Mucosa of rectum (tissue), 2 donors: ENCODE results near the gene ZNF311.
A peak's percentile ranks its signal among the peaks of the same experiment; 100 is the strongest.
"Not testable (repeated sequence)": the region's sequence is repeated elsewhere in the genome, so short reads cannot be mapped to it uniquely, and the experiment has no call there.

Source experiments
- H3K27ac ChIP-seq, 2 donors: one replicate each; pipeline ENCODE4 v1.7.0; 2013; ENCODE audit warnings: inconsistent platforms in 2 of 2, low read depth in 2 of 2, low read length in 2 of 2
- H3K27me3 ChIP-seq, 2 donors: one replicate each; pipeline ENCODE4 v1.7.0; 2013; ENCODE audit warnings: low read length in 2 of 2; ENCODE audit not compliant: control insufficient read depth in 2 of 2, insufficient read depth in 2 of 2
- H3K36me3 ChIP-seq, 2 donors: one replicate each; pipeline ENCODE4 v1.7.0; 2013; ENCODE audit warnings: low read length in 2 of 2; ENCODE audit not compliant: control insufficient read depth in 2 of 2, insufficient read depth in 2 of 2
- H3K4me1 ChIP-seq, 2 donors: one replicate each; pipeline ENCODE4 v1.7.0; 2013; ENCODE audit warnings: low read length in 2 of 2, mild to moderate bottlenecking in 1 of 2; ENCODE audit not compliant: control insufficient read depth in 2 of 2, insufficient read depth in 2 of 2
- H3K4me3 ChIP-seq, 2 donors: one replicate each; pipeline ENCODE4 v1.7.0; 2013; ENCODE audit warnings: low read length in 2 of 2
- H3K9ac ChIP-seq, 2 donors: one replicate each; pipeline ENCODE4 v1.7.0; 2013; ENCODE audit warnings: low read length in 2 of 2, low read depth in 1 of 2, mild to moderate bottlenecking in 1 of 2
- H3K9me3 ChIP-seq, 2 donors: one replicate each; pipeline ENCODE4 v1.7.0; 2013; ENCODE audit warnings: low read length in 2 of 2; ENCODE audit not compliant: control insufficient read depth in 2 of 2
- donor health status: healthy.
- donor health status: Normal muscosa, but diverticular disease.

The ZNF311 gene

GRCh38 chr6:28978133-28978491 is 27.0 kb downstream of the ZNF311 start:
- Histone ChIP-seq H3K9me3 (no peaks in the 10 kb centered on the region), H3K27me3 (no peaks in the 10 kb centered on the region), H3K4me1 (peaks cover 7 to 8% of the 10 kb centered on the region in 2 donors), H3K36me3 (no peaks in the 10 kb centered on the region), H3K27ac (no peak overlapping the region), H3K4me3 (no peak overlapping the region), H3K9ac (no peak overlapping the region)

- H3K27me3 ChIP-seq, result no peaks in the 10 kb centered on the region
Observed at GRCh38 chr6:28977341-28978132, 27.6 kb downstream of the ZNF311 start.

GRCh38 chr6:28976677-28977076 is 28.4 kb downstream of the ZNF311 start:
- Histone ChIP-seq H3K4me3 (no peak overlapping the region), H3K9ac (no peak overlapping the region), H3K36me3 (no peaks in the 10 kb centered on the region), H3K4me1 (peaks cover 5 to 8% of the 10 kb centered on the region in 2 donors), H3K27ac (no peak overlapping the region), H3K9me3 (no peaks in the 10 kb centered on the region), H3K27me3 (no peaks in the 10 kb centered on the region)

More at GRCh38 chr6:28977341-28978132, 27.6 kb downstream of the ZNF311 start:
- Histone ChIP-seq H3K9ac (no peak overlapping the region), H3K27ac (peak overlapping the region in 1 of 2 donors; percentile 9), H3K4me1 (peaks cover 7 to 8% of the 10 kb centered on the region in 2 donors), H3K36me3 (no peaks in the 10 kb centered on the region), H3K9me3 (no peaks in the 10 kb centered on the region), H3K4me3 (peak overlapping the region in 1 of 2 donors; percentile 41)

- H3K9ac ChIP-seq, result no peak overlapping the region
- no peaks in the 10 kb centered on the region for H3K36me3 ChIP-seq
- peaks cover 2 to 3% of the 10 kb centered on the region in 2 donors for H3K4me1 ChIP-seq
- H3K9me3 ChIP-seq, result no peaks in the 10 kb centered on the region
- H3K27me3 ChIP-seq, result no peaks in the 10 kb centered on the region
- H3K27ac ChIP-seq, result no peak overlapping the region
- H3K4me3 ChIP-seq, result no peak overlapping the region
Observed at GRCh38 chr6:28974505-28974904, 30.6 kb downstream of the ZNF311 start.

- not testable (repeated sequence) for H3K27ac ChIP-seq, H3K4me3 ChIP-seq, H3K27me3 ChIP-seq
Observed at GRCh38 chr6:28970056-28970455, 35.1 kb downstream of the ZNF311 start.

GRCh38 chr6:28969129-28969528 is 36.0 kb downstream of the ZNF311 start:
- H3K9ac ChIP-seq, result no peak overlapping the region
- no peak overlapping the region for H3K27ac ChIP-seq
- no peaks in the 10 kb centered on the region for H3K4me1 ChIP-seq
- no peak overlapping the region for H3K4me3 ChIP-seq
- H3K36me3 ChIP-seq, result no peaks in the 10 kb centered on the region
- no peaks in the 10 kb centered on the region for H3K27me3 ChIP-seq
- H3K9me3 ChIP-seq, result no peaks in the 10 kb centered on the region

More at GRCh38 chr6:28970056-28970455, 35.1 kb downstream of the ZNF311 start:
- H3K4me1 ChIP-seq, H3K9me3 ChIP-seq, H3K36me3 ChIP-seq, H3K9ac ChIP-seq: not testable (repeated sequence)

- Histone ChIP-seq H3K9me3 (no peaks in the 10 kb centered on the region), H3K4me3 (no peak overlapping the region), H3K9ac (no peak overlapping the region), H3K27ac (no peak overlapping the region), H3K4me1 (no peaks in the 10 kb centered on the region), H3K27me3 (no peaks in the 10 kb centered on the region), H3K36me3 (no peaks in the 10 kb centered on the region)
Observed at GRCh38 chr6:28968476-28968875, 36.6 kb downstream of the ZNF311 start.

- no peaks in the 10 kb centered on the region for H3K27me3 ChIP-seq
Observed at GRCh38 chr6:28965706-28966105, 39.4 kb downstream of the ZNF311 start.

GRCh38 chr6:28960846-28961500 is 44.1 kb downstream of the ZNF311 start:
- H3K27ac ChIP-seq, result no peak overlapping the region

More at GRCh38 chr6:28965706-28966105, 39.4 kb downstream of the ZNF311 start:
- Histone ChIP-seq H3K27ac (no peak overlapping the region), H3K4me3 (no peak overlapping the region), H3K36me3 (no peaks in the 10 kb centered on the region), H3K4me1 (no peaks in the 10 kb centered on the region), H3K9ac (no peak overlapping the region), H3K9me3 (no peaks in the 10 kb centered on the region)

GRCh38 chr6:28958561-28959243 is 46.4 kb downstream of the ZNF311 start:
- H3K27ac ChIP-seq, H3K9ac ChIP-seq, H3K27me3 ChIP-seq, H3K36me3 ChIP-seq, H3K9me3 ChIP-seq, H3K4me3 ChIP-seq, H3K4me1 ChIP-seq: not testable (repeated sequence)

More at GRCh38 chr6:28960846-28961500, 44.1 kb downstream of the ZNF311 start:
- H3K9me3 ChIP-seq, result no peaks in the 10 kb centered on the region
- no peaks in the 10 kb centered on the region for H3K36me3 ChIP-seq
- H3K27me3 ChIP-seq, result no peaks in the 10 kb centered on the region
- H3K9ac ChIP-seq, result no peak overlapping the region
- H3K4me1 ChIP-seq, result no peaks in the 10 kb centered on the region
- H3K4me3 ChIP-seq, result no peak overlapping the region
